Medulla oblongata (tissue), 1 donor: ENCODE data around the gene EMC8.
A peak's percentile ranks its signal among the peaks of the same experiment; 100 is the strongest.
"Not testable (repeated sequence)": the region's sequence is repeated elsewhere in the genome, so short reads cannot be mapped to it uniquely, and the experiment has no call there.

Source experiments
- DNase-seq: peaks from one replicate; pipeline ENCODE4 v3.0.0-alpha.2; 2015; ENCODE audit errors: extremely low spot score

EMC8 gene

DNA sequence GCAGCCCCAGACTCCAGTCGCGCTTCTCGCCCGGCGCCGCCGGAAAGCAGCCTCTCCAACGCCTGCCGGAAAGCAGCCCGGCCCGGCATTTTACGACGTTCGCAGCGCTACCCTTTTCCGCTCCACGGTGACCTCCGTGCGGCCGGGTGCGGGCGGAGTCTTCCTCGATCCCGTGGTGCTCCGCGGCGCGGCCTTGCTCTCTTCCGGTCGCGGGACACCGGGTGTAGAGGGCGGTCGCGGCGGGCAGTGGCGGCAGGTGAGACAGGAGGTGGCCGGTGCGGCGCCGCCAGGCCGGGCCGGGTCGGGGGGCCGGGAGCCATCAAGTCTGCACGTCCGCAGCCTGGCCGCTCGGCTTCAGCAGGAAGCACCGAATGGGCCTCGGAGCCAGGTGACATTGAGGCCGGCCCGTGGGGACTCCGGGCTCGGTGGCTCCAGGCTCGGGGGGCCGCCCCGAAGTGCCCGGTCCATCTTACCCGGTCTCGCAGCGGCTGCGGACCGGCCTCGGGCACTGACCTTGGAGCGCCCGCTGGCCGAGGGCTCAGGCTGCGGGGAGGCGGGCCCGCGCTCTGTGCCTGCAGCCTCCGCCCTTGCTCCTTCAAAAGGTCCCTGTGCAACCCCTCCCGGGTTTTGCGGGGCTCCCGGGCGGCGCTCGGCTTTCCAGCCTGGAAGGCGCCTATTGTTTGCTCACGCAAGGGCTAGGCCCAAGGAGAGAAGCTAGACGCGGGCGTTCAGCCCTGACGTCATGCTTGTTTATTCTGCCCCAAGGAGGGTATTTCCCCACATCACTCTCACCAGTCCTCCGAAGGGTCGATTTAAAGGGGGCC lies at the start of gene EMC8, which contains the start of gene COX4I1:
TSS of gene EMC8 (minus strand) at position 48 of the 824 bp plus-strand sequence. CDS start 249 bp downstream, outside the sequence.
TSS of gene COX4I1 (plus strand) at position 199 of the 824 bp plus-strand sequence. CDS start 1,511 bp downstream, outside the sequence.
- peak; percentile 94 for DNase-seq

DNA sequence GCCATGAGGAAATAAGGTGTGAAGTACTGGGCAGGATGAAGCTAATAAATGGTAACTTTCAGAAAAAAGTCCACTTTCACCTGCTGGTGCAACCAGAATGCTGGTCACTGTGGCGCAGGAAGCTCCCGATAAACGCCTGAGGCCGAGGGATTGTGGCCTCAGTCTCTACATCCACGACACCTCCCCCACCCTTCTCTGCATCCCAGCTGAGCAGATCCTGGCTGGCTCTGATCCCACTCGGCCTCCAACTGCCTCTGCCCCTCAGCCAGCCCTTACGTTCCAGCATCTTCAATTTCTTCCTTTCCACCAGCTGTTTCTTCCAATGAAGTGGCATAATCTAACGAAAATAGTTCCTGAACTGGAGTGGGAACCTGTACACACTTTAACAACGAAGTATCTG lies 49.6 kb upstream of the EMC8 start:
- DNase-seq: no peak

DNA sequence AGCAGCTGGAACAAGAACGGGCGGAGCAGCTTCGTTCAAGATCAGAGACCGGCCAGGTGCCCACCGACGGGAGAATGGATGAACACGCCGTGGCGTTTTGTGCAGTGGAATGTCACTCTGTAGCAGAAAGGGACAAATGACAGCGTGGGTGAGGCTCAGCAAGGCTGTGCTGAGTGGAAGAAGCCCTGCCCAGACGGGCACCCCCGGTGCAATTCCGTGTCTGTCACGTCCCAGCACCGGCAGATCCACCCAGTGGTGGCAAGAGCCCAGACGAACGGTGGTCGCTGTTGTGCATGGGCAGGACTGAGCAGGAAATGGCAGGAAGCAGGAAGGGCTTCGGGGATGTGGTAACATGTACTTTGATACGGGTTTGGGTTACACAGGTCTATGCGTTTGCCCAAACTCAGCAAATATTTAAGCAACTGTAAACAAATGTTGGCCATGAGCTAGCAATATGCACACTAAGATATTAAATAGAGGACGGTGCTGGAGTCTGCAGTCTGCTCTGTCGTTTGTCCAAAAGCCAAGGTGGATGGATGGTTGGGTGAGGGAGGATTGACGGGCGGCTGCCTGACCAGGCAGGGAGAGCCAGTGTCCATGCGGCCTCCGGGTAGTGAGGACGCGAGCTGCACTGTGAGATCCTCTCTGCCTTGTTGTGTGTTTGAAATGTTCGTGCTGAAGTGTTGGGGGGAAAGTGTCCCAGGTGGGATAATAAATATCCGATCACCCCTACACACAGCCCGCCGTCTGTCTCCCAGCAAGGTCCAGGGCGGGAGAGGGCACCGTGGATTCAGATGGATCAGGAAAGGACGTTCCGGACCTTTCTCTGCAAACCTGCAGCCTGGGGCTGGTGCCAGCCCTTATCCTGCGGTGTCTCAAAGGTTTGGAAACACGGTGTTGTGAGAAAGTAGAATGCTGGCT lies 48.6 kb upstream of the EMC8 start:
- no peak for DNase-seq

- no peak for DNase-seq
Measured at GRCh38 chr16:85847036-85847435, 47.7 kb upstream of the EMC8 start.

- DNase-seq: no peak
Measured at GRCh38 chr16:85846461-85846860, 47.1 kb upstream of the EMC8 start.

GRCh38 chr16:85845266-85845665 lies 45.9 kb upstream of the EMC8 start:
- no peak for DNase-seq

- DNase-seq: peak; percentile 20
Measured at GRCh38 chr16:85844786-85845185, 45.4 kb upstream of the EMC8 start.

DNA sequence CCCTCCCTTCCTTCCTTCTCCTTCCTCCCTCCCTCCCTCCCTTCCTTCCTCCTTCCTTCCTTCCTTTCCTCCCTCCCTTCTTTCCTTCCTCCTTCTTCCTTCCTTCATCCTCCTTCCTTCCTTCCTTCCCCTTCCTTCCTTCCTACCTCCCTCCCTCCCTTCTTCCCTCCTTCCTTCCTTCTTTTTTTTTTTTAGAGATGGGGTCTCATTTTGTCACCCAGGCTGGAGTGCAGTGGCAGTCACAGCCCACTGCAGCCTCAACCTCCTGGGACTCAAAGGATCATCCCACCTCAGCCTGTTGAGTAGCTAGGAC lies 44.8 kb upstream of the EMC8 start:
- DNase-seq: no peak

GRCh38 chr16:85843471-85844168 lies 44.3 kb upstream of the EMC8 start:
- no peak for DNase-seq

GRCh38 chr16:85842848-85843247 lies 43.5 kb upstream of the EMC8 start:
- DNase-seq: no peak

DNA sequence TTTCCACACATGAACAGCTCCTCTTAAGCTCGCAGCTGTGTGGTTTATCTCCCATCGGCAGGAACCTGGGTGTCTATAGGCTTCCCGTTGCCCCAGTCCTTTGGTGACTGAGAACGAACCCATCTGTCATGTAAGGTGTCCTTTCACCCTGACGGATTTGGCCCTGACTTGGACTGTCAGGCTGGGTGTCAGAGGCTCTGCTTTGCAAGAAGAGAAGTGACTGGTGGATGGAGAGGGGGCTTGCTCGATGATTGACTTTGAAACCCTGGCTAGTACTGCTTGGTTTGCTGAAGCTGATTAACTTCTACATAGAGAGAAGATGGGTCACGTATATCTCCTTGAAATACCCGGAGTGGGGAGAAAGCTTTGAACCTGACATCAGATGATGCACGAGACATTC lies 43.1 kb upstream of the EMC8 start:
- DNase-seq: no peak

- DNase-seq: no peak
Measured at GRCh38 chr16:85840801-85841200, 41.5 kb upstream of the EMC8 start.

- no peak for DNase-seq
Measured at GRCh38 chr16:85840395-85840794, 41.1 kb upstream of the EMC8 start.

DNA sequence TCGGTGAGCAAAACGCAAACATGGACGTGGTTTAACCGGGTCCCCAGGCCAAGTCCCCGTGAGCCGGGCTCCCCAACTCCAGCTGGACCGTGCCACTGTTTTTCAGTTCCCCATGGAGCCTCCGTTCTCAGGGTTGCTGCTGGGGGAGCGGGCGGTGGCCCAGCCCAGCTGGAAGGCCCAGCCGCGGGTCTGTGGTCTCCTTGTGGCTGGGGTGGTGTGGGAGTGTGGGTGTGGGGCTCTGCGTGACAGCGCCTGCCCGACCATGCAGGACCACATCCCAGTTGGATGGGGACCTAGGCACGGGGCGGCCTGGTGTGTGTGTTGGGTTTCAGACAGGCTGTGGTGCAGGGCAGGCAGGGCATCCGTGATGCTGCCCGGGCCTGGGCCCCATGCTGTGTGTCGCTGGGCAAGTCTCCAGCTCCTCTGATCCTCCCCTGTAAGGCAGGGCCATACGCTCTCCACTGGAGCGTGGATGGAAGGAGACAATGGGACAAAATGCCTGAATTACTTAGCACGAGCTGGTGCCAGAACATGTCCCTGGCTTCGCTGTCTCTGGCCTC lies 40.4 kb upstream of the EMC8 start:
- DNase-seq: no peak

- DNase-seq: no peak
Measured at GRCh38 chr16:85838876-85839585, 39.7 kb upstream of the EMC8 start.

- peak; percentile 71 for DNase-seq
Measured at GRCh38 chr16:85838381-85838780, 39.0 kb upstream of the EMC8 start.

- not testable (repeated sequence) for DNase-seq
Measured at GRCh38 chr16:85837654-85838053, 38.3 kb upstream of the EMC8 start.

GRCh38 chr16:85836706-85837582 lies 37.6 kb upstream of the EMC8 start:
- no peak for DNase-seq

GRCh38 chr16:85835956-85836705 lies 36.8 kb upstream of the EMC8 start:
- no peak for DNase-seq
